Panc1 (cell line): ENCODE measurements around the gene TMEM101. TPM values are rescaled to one million over a fixed set of nuclear protein-coding genes. Genes with fewer than 3 reads are reported as not detected.

ENCODE experiments used
- ATAC-seq: fragments of 200-7000 bp; cut with Tn5 transposase; 2 replicates; pipeline ENCODE4 v1.9.1; 2020; ENCODE audit warnings: mild to moderate bottlenecking, moderate library complexity
- BruUV-seq: library from RNA; stranded (reverse); fragments of 400-500 nt; replicated peaks from 2 replicates; lab custom pipeline; 2021; lab: Mats Ljungman, UMichigan
- CTCF ChIA-PET: fragments of 300-600 bp; sonication (Branson Sonifier 250); formaldehyde crosslinking; loops from one replicate; lab custom pipeline; 2022; ENCODE audit warnings: antibody characterized with exemption; lab: Charles Lee
- POLR2A ChIA-PET: fragments of 300-600 bp; sonication (Branson Sonifier 250); formaldehyde crosslinking; loops from one replicate; lab custom pipeline; 2022; ENCODE audit warnings: antibody characterized with exemption; lab: Charles Lee
- DNase-seq: peaks from one replicate; pipeline ENCODE4 v3.0.0-alpha.2; 2010; ENCODE audit warnings: low read depth, low spot score
- H3K27ac ChIP-seq: 2 replicates; pipeline ENCODE4 v1.5.1; 2011; ENCODE audit warnings: mild to moderate bottlenecking, low read length, inconsistent platforms
- H3K27me3 ChIP-seq: fragments of 200-500 bp; sonication (Bioruptor generic); 2 replicates; pipeline ENCODE4 v1.6.0; 2014; ENCODE audit warnings: low read length, inconsistent platforms; ENCODE audit not compliant: control insufficient read depth, insufficient read depth
- H3K36me3 ChIP-seq: fragments of 200-500 bp; sonication (Bioruptor generic); 2 replicates; pipeline ENCODE4 v1.5.1; 2014; ENCODE audit warnings: inconsistent platforms, mild to moderate bottlenecking, low read length, moderate library complexity; ENCODE audit not compliant: control insufficient read depth, insufficient read depth
- H3K4me1 ChIP-seq: 2 replicates; pipeline ENCODE4 v1.5.1; 2011; ENCODE audit warnings: inconsistent platforms, mild to moderate bottlenecking, low read length, moderate library complexity; ENCODE audit not compliant: control insufficient read depth, insufficient read depth
- H3K4me3 ChIP-seq, 2 experiments: 2 replicates each; pipeline ENCODE4 v1.5.1; 2011 to 2012; ENCODE audit warnings: low read depth in 2 of 2, low read length in 2 of 2, mild to moderate bottlenecking in 2 of 2, inconsistent platforms in 1 of 2, moderate library complexity in 1 of 2
- H3K9me3 ChIP-seq: fragments of 200-500 bp; sonication (Bioruptor generic); 2 replicates; pipeline ENCODE4 v1.5.1; 2014; ENCODE audit warnings: low read depth, mild to moderate bottlenecking, inconsistent platforms, low read length, moderate library complexity; ENCODE audit not compliant: control insufficient read depth, insufficient read depth
- CTCF ChIP-seq: fragments of 450-650 bp; IDR thresholded peaks from 2 replicates; pipeline ENCODE4 v1.5.1; 2017; ENCODE audit warnings: mild to moderate bottlenecking
- POLR2AphosphoS5 ChIP-seq: IDR thresholded peaks from 2 replicates; pipeline ENCODE4 v1.6.1; 2012; ENCODE audit warnings: mild to moderate bottlenecking, low read depth, low read length, moderate library complexity
- REST ChIP-seq, 2 experiments: IDR thresholded peaks; 2 replicates each; pipeline ENCODE4 v1.6.1; 2011 to 2012; ENCODE audit warnings: low read depth in 2 of 2, control low read depth in 1 of 2, low read length in 1 of 2, mild to moderate bottlenecking in 1 of 2, moderate library complexity in 1 of 2; ENCODE audit not compliant: insufficient read depth in 1 of 2
- SIN3A ChIP-seq: IDR thresholded peaks from 2 replicates; pipeline ENCODE4 v1.6.1; 2012; ENCODE audit warnings: low read depth, mild to moderate bottlenecking, low read length, moderate library complexity, borderline replicate concordance; ENCODE audit not compliant: insufficient read depth
- TCF7L2 ChIP-seq: IDR thresholded peaks from 2 replicates; pipeline ENCODE4 v1.6.1; 2011; ENCODE audit warnings: mild to moderate bottlenecking, low read depth, low read length, inconsistent platforms
- in situ Hi-C: cut with HindIII; loops from 2 replicates; pipeline ENCODE4 v1.10.0; 2016; ENCODE audit warnings: low sequenced_read_pairs, low pct_unique_long_range_greater_than_20kb
- intact Hi-C: fragments of 100-400 bp; cut with micrococcal nuclease; formaldehyde crosslinking; loops from one replicate; pipeline ENCODE4 v1.10.0; 2022; ENCODE audit not compliant: unreplicated experiment
- total RNA-seq: library from RNA; stranded (reverse); gene quantifications from one replicate; pipeline ENCODE4 v1.2.1, GENCODE V29; 2021; ENCODE audit not compliant: unreplicated experiment

TMEM101 gene
- total RNA-seq, 1 experiment from 2014 or later: 32.8 TPM

GRCh38 chr17:44062871-44063270 is 48.1 kb upstream of the TMEM101 start:
- in situ Hi-C loops (no loop called here), intact Hi-C loops (no loop called here)
- H3K36me3 ChIP-seq: peaks cover 9% of the 10 kb centered on the region
- no peaks in the 10 kb centered on the region for H3K9me3 ChIP-seq
- no peak for TF ChIP-seq REST (IDR thresholded peaks at IDR 0.05; ENCODE audit: insufficient read depth in 1 of 2, low read depth in 2 of 2, low read length in 1 of 2)
- TF ChIP-seq POLR2AphosphoS5: no peak
- no peak for TF ChIP-seq TCF7L2
- TF ChIP-seq SIN3A: no peak
- no peak for TF ChIP-seq CTCF
- CTCF ChIA-PET: no interaction called here
- BruUV-seq: no TSS peak
- H3K27ac ChIP-seq: no peak overlapping the region
- no peaks in the 10 kb centered on the region for H3K27me3 ChIP-seq
- POLR2A ChIA-PET: no interaction called here
- DNase-seq (no peak), ATAC-seq (no peak)
- H3K4me1 ChIP-seq: peaks cover 8% of the 10 kb centered on the region
- H3K4me3 ChIP-seq: no peak overlapping the region

DNA sequence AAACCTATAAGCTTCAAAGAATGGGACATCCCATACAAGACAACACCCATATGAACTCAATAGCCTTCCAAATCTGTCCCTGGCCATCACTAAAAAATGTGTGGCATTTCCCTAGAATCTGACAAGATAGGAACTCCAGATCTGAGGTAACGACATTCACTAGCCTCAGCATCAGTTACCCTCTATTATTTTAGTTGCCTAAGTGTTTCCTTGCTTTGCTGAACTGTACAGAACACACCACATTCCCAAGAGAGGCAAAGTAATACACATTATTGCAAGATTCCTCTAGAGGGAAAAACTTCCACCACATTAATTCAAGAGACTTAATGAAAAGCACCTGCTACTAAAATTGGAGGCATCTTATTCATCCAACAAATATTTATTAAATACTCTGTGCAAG is 46.7 kb upstream of the TMEM101 start:
- CTCF ChIA-PET: no interaction called here
- TF ChIP-seq TCF7L2: no peak
- TF ChIP-seq SIN3A: no peak
- no peak for TF ChIP-seq REST (IDR thresholded peaks at IDR 0.05; ENCODE audit: insufficient read depth in 1 of 2, low read depth in 2 of 2, low read length in 1 of 2)
- no peak for TF ChIP-seq POLR2AphosphoS5
- TF ChIP-seq CTCF: no peak
- POLR2A ChIA-PET: no interaction called here
- Histone ChIP-seq H3K27me3 (no peaks in the 10 kb centered on the region), H3K36me3 (peaks cover 9% of the 10 kb centered on the region), H3K27ac (no peak overlapping the region), H3K4me1 (no peaks in the 10 kb centered on the region), H3K9me3 (no peaks in the 10 kb centered on the region), H3K4me3 (no peak overlapping the region)
- intact Hi-C loops: no loop called here
- no TSS peak for BruUV-seq
- in situ Hi-C loops: no loop called here
- ATAC-seq: no peak
- DNase-seq: no peak
